Measurements from ENCODE around the gene LAMA2.
A peak's percentile ranks its signal among the peaks of the same experiment; 100 is the strongest.

LAMA2 gene

DNA sequence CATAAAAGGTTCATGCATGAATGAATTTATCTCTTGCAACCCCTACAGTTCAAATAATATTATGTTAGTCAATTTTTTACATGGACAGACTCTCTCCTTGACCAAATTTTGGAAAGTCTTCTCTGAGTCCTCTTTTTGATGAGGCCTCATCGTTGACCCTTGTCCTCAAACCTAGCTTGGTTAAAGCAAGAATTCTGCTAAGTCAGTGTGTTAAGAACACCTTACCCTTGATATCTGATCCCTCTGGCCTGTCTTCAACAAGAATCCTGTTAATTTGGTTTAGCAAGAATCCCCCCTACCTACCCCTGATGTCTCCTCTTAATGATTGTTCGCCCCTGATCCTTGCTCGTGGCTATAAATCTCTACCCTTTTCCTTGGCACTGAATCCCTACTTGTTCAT, 301.4 kb downstream of the LAMA2 start:
- DNase-seq = no peak
- H3K27ac ChIP-seq (ENCODE audit: insufficient read depth in 1 of 2, low read depth in 1 of 2, low read length in 2 of 2, poor library complexity in 1 of 2, severe bottlenecking in 2 of 2) = no peak overlapping the region
- 89% methylated on average over 1 of the region's 3 CpGs for WGBS (ENCODE audit: insufficient coverage)
- no peaks in the 10 kb centered on the region for H3K9me3 ChIP-seq (ENCODE audit: control extremely low read depth in 1 of 5, control insufficient read depth in 4 of 5, insufficient read depth in 2 of 5, low read depth in 1 of 5, low read length in 4 of 5)
- no peaks in the 10 kb centered on the region for H3K27me3 ChIP-seq (replicated peaks in 2 of 5; ENCODE audit: control insufficient read depth in 4 of 5, insufficient read depth in 5 of 5, low read length in 4 of 5)
- no peaks in the 10 kb centered on the region for H3K4me1 ChIP-seq (ENCODE audit: control extremely low read depth in 1 of 4, control insufficient read depth in 4 of 4, insufficient read depth in 4 of 4, low read length in 3 of 4)
- H3K4me3 ChIP-seq (ENCODE audit: control insufficient read depth in 1 of 7, extremely low read depth in 1 of 7, insufficient read depth in 4 of 7, low read depth in 2 of 7, low read length in 6 of 7) = no peak overlapping the region
- H3K36me3 ChIP-seq (ENCODE audit: control insufficient read depth in 4 of 4, insufficient read depth in 4 of 4, low read length in 3 of 4) = no peaks in the 10 kb centered on the region
- POLR2A ChIA-PET = no interaction called here
- CTCF ChIA-PET = no interaction called here

- ChIA-PET POLR2A (interaction anchor here (0.6 kb wide), 1 partner anchor 9 kb away, joined by 3 read pairs; no protein-coding TSS in a partner anchor), CTCF (no interaction called here)
- Histone ChIP-seq H3K9me3 (ENCODE audit: control extremely low read depth in 1 of 5, control insufficient read depth in 4 of 5, insufficient read depth in 2 of 5, low read depth in 1 of 5, low read length in 4 of 5) (no peaks in the 10 kb centered on the region), H3K27ac (ENCODE audit: insufficient read depth in 1 of 2, low read depth in 1 of 2, low read length in 2 of 2, poor library complexity in 1 of 2, severe bottlenecking in 2 of 2) (no peak overlapping the region), H3K4me1 (ENCODE audit: control extremely low read depth in 1 of 4, control insufficient read depth in 4 of 4, insufficient read depth in 4 of 4, low read length in 3 of 4) (no peaks in the 10 kb centered on the region), H3K4me3 (ENCODE audit: control insufficient read depth in 1 of 7, extremely low read depth in 1 of 7, insufficient read depth in 4 of 7, low read depth in 2 of 7, low read length in 6 of 7) (no peak overlapping the region), H3K36me3 (ENCODE audit: control insufficient read depth in 4 of 4, insufficient read depth in 4 of 4, low read length in 3 of 4) (no peaks in the 10 kb centered on the region), H3K27me3 (replicated peaks in 2 of 5; ENCODE audit: control insufficient read depth in 4 of 5, insufficient read depth in 5 of 5, low read length in 4 of 5) (no peaks in the 10 kb centered on the region)
- no CpG with 5 or more reads among the region's 1 CpG for WGBS (ENCODE audit: insufficient coverage)
- DNase-seq = no peak
These were observed 301.9 kb downstream of the LAMA2 start for GRCh38 chr6:129184808-129185366.

DNA sequence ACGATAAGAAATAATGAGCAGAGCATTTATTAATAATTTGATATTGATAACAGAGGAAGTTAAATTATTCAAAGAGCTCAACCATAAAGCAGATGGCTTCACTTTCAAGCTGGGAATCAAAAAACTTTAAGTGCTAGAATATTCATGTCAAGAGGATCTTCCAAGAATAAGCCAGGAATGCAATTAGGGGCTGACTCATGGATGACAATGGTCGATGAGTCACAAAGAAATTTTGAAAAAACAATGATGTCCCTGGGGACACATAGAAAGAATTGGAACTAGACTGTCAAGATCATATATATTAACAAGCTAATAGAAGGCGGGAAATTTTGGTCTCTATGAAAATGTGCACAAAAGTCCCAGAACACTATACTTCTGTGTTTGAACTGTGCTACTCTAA, 304.1 kb downstream of the LAMA2 start:
- ChIA-PET POLR2A (no interaction called here), CTCF (no interaction called here)
- no peaks in the 10 kb centered on the region for H3K4me1 ChIP-seq (ENCODE audit: control extremely low read depth in 1 of 4, control insufficient read depth in 4 of 4, insufficient read depth in 4 of 4, low read length in 3 of 4)
- 83% methylated on average over 1 of the region's 3 CpGs for WGBS (ENCODE audit: insufficient coverage)
- no peaks in the 10 kb centered on the region for H3K27me3 ChIP-seq (replicated peaks in 2 of 5; ENCODE audit: control insufficient read depth in 4 of 5, insufficient read depth in 5 of 5, low read length in 4 of 5)
- no peak overlapping the region for H3K4me3 ChIP-seq (ENCODE audit: control insufficient read depth in 1 of 7, extremely low read depth in 1 of 7, insufficient read depth in 4 of 7, low read depth in 2 of 7, low read length in 6 of 7)
- H3K36me3 ChIP-seq (ENCODE audit: control insufficient read depth in 4 of 4, insufficient read depth in 4 of 4, low read length in 3 of 4) = no peaks in the 10 kb centered on the region
- DNase-seq = no peak
- no peak overlapping the region for H3K27ac ChIP-seq (ENCODE audit: insufficient read depth in 1 of 2, low read depth in 1 of 2, low read length in 2 of 2, poor library complexity in 1 of 2, severe bottlenecking in 2 of 2)
- no peaks in the 10 kb centered on the region for H3K9me3 ChIP-seq (ENCODE audit: control extremely low read depth in 1 of 5, control insufficient read depth in 4 of 5, insufficient read depth in 2 of 5, low read depth in 1 of 5, low read length in 4 of 5)

DNA sequence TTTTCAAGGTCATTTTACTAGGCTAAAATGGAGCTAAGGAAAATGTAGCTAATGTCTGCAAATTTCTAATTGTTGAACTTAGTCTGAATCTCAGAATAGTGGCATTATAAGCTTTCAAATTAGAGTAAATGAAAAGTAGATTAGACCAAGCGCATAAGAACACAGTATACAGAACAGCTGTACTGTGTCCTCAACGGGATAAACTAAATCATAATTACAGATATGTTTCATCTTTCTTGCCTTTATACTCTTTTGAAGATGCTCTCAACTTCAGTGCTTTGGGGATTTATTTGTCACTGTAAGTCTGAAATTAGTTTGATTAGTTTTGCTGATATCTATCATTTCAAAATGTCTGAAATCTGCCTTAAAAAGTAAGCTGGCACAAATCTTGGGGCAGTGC, 305.4 kb downstream of the LAMA2 start:
- no peak for DNase-seq
- ChIA-PET POLR2A (no interaction called here), CTCF (no interaction called here)
- no CpG with 5 or more reads among the region's 2 CpGs for WGBS (ENCODE audit: insufficient coverage)
- no peaks in the 10 kb centered on the region for H3K9me3 ChIP-seq (ENCODE audit: control extremely low read depth in 1 of 5, control insufficient read depth in 4 of 5, insufficient read depth in 2 of 5, low read depth in 1 of 5, low read length in 4 of 5)
- no peaks in the 10 kb centered on the region for H3K36me3 ChIP-seq (ENCODE audit: control insufficient read depth in 4 of 4, insufficient read depth in 4 of 4, low read length in 3 of 4)
- H3K27me3 ChIP-seq (replicated peaks in 2 of 5; ENCODE audit: control insufficient read depth in 4 of 5, insufficient read depth in 5 of 5, low read length in 4 of 5) = no peaks in the 10 kb centered on the region
- H3K4me1 ChIP-seq (ENCODE audit: control extremely low read depth in 1 of 4, control insufficient read depth in 4 of 4, insufficient read depth in 4 of 4, low read length in 3 of 4) = no peaks in the 10 kb centered on the region
- no peak overlapping the region for H3K4me3 ChIP-seq (ENCODE audit: control insufficient read depth in 1 of 7, extremely low read depth in 1 of 7, insufficient read depth in 4 of 7, low read depth in 2 of 7, low read length in 6 of 7)
- H3K27ac ChIP-seq (ENCODE audit: insufficient read depth in 1 of 2, low read depth in 1 of 2, low read length in 2 of 2, poor library complexity in 1 of 2, severe bottlenecking in 2 of 2) = no peak overlapping the region

GRCh38 chr6:129188795-129189194, 305.9 kb downstream of the LAMA2 start:
- ChIA-PET CTCF (no interaction called here), POLR2A (no interaction called here)
- WGBS (ENCODE audit: insufficient coverage) = 100% methylated on average over 2 of the region's 2 CpGs
- H3K27me3 ChIP-seq (replicated peaks in 2 of 5; ENCODE audit: control insufficient read depth in 4 of 5, insufficient read depth in 5 of 5, low read length in 4 of 5) = no peaks in the 10 kb centered on the region
- DNase-seq = no peak
- H3K4me3 ChIP-seq (ENCODE audit: control insufficient read depth in 1 of 7, extremely low read depth in 1 of 7, insufficient read depth in 4 of 7, low read depth in 2 of 7, low read length in 6 of 7) = no peak overlapping the region
- no peaks in the 10 kb centered on the region for H3K36me3 ChIP-seq (ENCODE audit: control insufficient read depth in 4 of 4, insufficient read depth in 4 of 4, low read length in 3 of 4)
- no peak overlapping the region for H3K27ac ChIP-seq (ENCODE audit: insufficient read depth in 1 of 2, low read depth in 1 of 2, low read length in 2 of 2, poor library complexity in 1 of 2, severe bottlenecking in 2 of 2)
- H3K4me1 ChIP-seq (ENCODE audit: control extremely low read depth in 1 of 4, control insufficient read depth in 4 of 4, insufficient read depth in 4 of 4, low read length in 3 of 4) = no peaks in the 10 kb centered on the region
- no peaks in the 10 kb centered on the region for H3K9me3 ChIP-seq (ENCODE audit: control extremely low read depth in 1 of 5, control insufficient read depth in 4 of 5, insufficient read depth in 2 of 5, low read depth in 1 of 5, low read length in 4 of 5)

- no CpG with 5 or more reads among the region's 1 CpG for WGBS (ENCODE audit: insufficient coverage)
- no peaks in the 10 kb centered on the region for H3K4me1 ChIP-seq (ENCODE audit: control extremely low read depth in 1 of 4, control insufficient read depth in 4 of 4, insufficient read depth in 4 of 4, low read length in 3 of 4)
- no peak overlapping the region for H3K27ac ChIP-seq (ENCODE audit: insufficient read depth in 1 of 2, low read depth in 1 of 2, low read length in 2 of 2, poor library complexity in 1 of 2, severe bottlenecking in 2 of 2)
- H3K4me3 ChIP-seq (ENCODE audit: control insufficient read depth in 1 of 7, extremely low read depth in 1 of 7, insufficient read depth in 4 of 7, low read depth in 2 of 7, low read length in 6 of 7) = no peak overlapping the region
- ChIA-PET POLR2A (no interaction called here), CTCF (no interaction called here)
- no peaks in the 10 kb centered on the region for H3K9me3 ChIP-seq (ENCODE audit: control extremely low read depth in 1 of 5, control insufficient read depth in 4 of 5, insufficient read depth in 2 of 5, low read depth in 1 of 5, low read length in 4 of 5)
- DNase-seq = no peak
- no peaks in the 10 kb centered on the region for H3K27me3 ChIP-seq (replicated peaks in 2 of 5; ENCODE audit: control insufficient read depth in 4 of 5, insufficient read depth in 5 of 5, low read length in 4 of 5)
- H3K36me3 ChIP-seq (ENCODE audit: control insufficient read depth in 4 of 4, insufficient read depth in 4 of 4, low read length in 3 of 4) = no peaks in the 10 kb centered on the region
These were observed 306.3 kb downstream of the LAMA2 start for GRCh38 chr6:129189266-129189665.

DNA sequence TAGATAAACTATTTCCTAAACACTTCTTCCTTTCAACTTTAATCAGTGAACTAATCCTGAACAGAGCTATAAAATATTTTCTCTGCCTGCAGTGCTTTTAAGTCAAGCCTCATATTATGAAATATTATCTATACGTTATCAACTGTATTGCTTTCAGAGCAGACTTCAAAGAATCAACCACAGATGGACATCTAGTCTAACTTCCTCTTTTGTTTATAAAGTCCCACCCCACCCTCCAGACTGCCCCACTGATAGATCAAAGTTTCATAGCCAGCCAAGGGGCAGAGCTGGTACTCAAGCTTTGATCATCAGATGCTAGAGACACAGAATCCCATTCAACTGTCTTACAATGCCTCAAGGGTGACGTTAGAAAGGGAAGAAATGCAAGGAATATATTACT, 308.3 kb downstream of the LAMA2 start:
- Histone ChIP-seq H3K4me1 (ENCODE audit: control extremely low read depth in 1 of 4, control insufficient read depth in 4 of 4, insufficient read depth in 4 of 4, low read length in 3 of 4) (no peaks in the 10 kb centered on the region), H3K36me3 (ENCODE audit: control insufficient read depth in 4 of 4, insufficient read depth in 4 of 4, low read length in 3 of 4) (no peaks in the 10 kb centered on the region), H3K27me3 (replicated peaks in 2 of 5; ENCODE audit: control insufficient read depth in 4 of 5, insufficient read depth in 5 of 5, low read length in 4 of 5) (no peaks in the 10 kb centered on the region), H3K27ac (ENCODE audit: insufficient read depth in 1 of 2, low read depth in 1 of 2, low read length in 2 of 2, poor library complexity in 1 of 2, severe bottlenecking in 2 of 2) (no peak overlapping the region), H3K4me3 (ENCODE audit: control insufficient read depth in 1 of 7, extremely low read depth in 1 of 7, insufficient read depth in 4 of 7, low read depth in 2 of 7, low read length in 6 of 7) (no peak overlapping the region), H3K9me3 (ENCODE audit: control extremely low read depth in 1 of 5, control insufficient read depth in 4 of 5, insufficient read depth in 2 of 5, low read depth in 1 of 5, low read length in 4 of 5) (no peaks in the 10 kb centered on the region)
- ChIA-PET POLR2A (no interaction called here), CTCF (no interaction called here)
- peak in 1 of 3 donors; percentile 1 for DNase-seq
- 100% methylated on average over 1 of the region's 2 CpGs for WGBS (ENCODE audit: insufficient coverage)

Data from common myeloid progenitor, CD34-positive (primary cell).